Measurements from ENCODE around the gene DAGLB. TPM values are rescaled to one million over a fixed set of nuclear protein-coding genes. Genes with fewer than 3 reads are reported as not detected.
A peak's percentile ranks its signal among the peaks of the same experiment; 100 is the strongest.

DAGLB gene
- total RNA-seq, 1 experiment from 2014 or later: 24.1 TPM

- H3K4me3 ChIP-seq (ENCODE audit: low read depth, low read length, poor library complexity, severe bottlenecking): no peak overlapping the region
- H3K27ac ChIP-seq (ENCODE audit: low read depth, low read length, poor library complexity, severe bottlenecking): no peak overlapping the region
- no peaks in the 10 kb centered on the region for H3K36me3 ChIP-seq (ENCODE audit: insufficient read depth, low read length, poor library complexity, severe bottlenecking)
- no peaks in the 10 kb centered on the region for H3K9me3 ChIP-seq (ENCODE audit: low read depth, low read length, poor library complexity, severe bottlenecking)
- BruUV-seq (replicated peaks): no TSS peak
- intact Hi-C loops (cut with micrococcal nuclease; ENCODE audit: unreplicated experiment): loop anchor here (5.0 kb wide), 1 partner anchor 439 kb away; no protein-coding TSS in a partner anchor
- no peak for DNase-seq (ENCODE audit: low spot score)
- H3K27me3 ChIP-seq (replicated peaks; ENCODE audit: insufficient read depth, low read depth, low read length, poor library complexity): no peaks in the 10 kb centered on the region
- peaks cover 3% of the 10 kb centered on the region for H3K4me1 ChIP-seq (ENCODE audit: insufficient read depth, low read length, poor library complexity, severe bottlenecking)
- TF ChIP-seq CTCF (conservative IDR thresholded peaks at IDR 0.05; ENCODE audit: low read depth, low read length): no peak
- no peak for TF ChIP-seq EZH2 (IDR thresholded peaks at IDR 0.05; ENCODE audit: borderline replicate concordance, low read depth, low read length, poor library complexity, severe bottlenecking)
- CTCF ChIA-PET: no interaction called here
- POLR2A ChIA-PET (ENCODE audit: low non-redundant PET): no interaction called here
Observed at GRCh38 chr7:6436385-6436685, 11.4 kb downstream of the DAGLB start.

GRCh38 chr7:6435486-6436384, 12.0 kb downstream of the DAGLB start:
- Histone ChIP-seq H3K27ac (ENCODE audit: low read depth, low read length, poor library complexity, severe bottlenecking) (no peak overlapping the region), H3K4me1 (ENCODE audit: insufficient read depth, low read length, poor library complexity, severe bottlenecking) (peaks cover 3% of the 10 kb centered on the region), H3K36me3 (ENCODE audit: insufficient read depth, low read length, poor library complexity, severe bottlenecking) (no peaks in the 10 kb centered on the region), H3K27me3 (replicated peaks; ENCODE audit: insufficient read depth, low read depth, low read length, poor library complexity) (no peaks in the 10 kb centered on the region), H3K4me3 (ENCODE audit: low read depth, low read length, poor library complexity, severe bottlenecking) (no peak overlapping the region), H3K9me3 (ENCODE audit: low read depth, low read length, poor library complexity, severe bottlenecking) (no peaks in the 10 kb centered on the region)
- peak; percentile 91 for DNase-seq (ENCODE audit: low spot score)
- TF ChIP-seq CTCF (conservative IDR thresholded peaks at IDR 0.05; ENCODE audit: low read depth, low read length): peak; percentile 99
- no peak for TF ChIP-seq EZH2 (IDR thresholded peaks at IDR 0.05; ENCODE audit: borderline replicate concordance, low read depth, low read length, poor library complexity, severe bottlenecking)
- CTCF ChIA-PET: interaction anchor here (0.7 kb wide), 2 partner anchors 58 to 171 kb away, joined by 3 to 10 read pairs; no protein-coding TSS in a partner anchor
- POLR2A ChIA-PET (ENCODE audit: low non-redundant PET): no interaction called here
- intact Hi-C loops (cut with micrococcal nuclease; ENCODE audit: unreplicated experiment): loop anchor here (5.0 kb wide), 1 partner anchor 438 kb away; no protein-coding TSS in a partner anchor
- no TSS peak for BruUV-seq (replicated peaks)

GRCh38 chr7:6433784-6434615, 13.8 kb downstream of the DAGLB start:
- H3K36me3 ChIP-seq (ENCODE audit: insufficient read depth, low read length, poor library complexity, severe bottlenecking): peaks cover 3% of the 10 kb centered on the region
- peaks cover 3% of the 10 kb centered on the region for H3K4me1 ChIP-seq (ENCODE audit: insufficient read depth, low read length, poor library complexity, severe bottlenecking)
- no TSS peak for BruUV-seq (replicated peaks)
- CTCF ChIA-PET: no interaction called here
- no peak overlapping the region for H3K27ac ChIP-seq (ENCODE audit: low read depth, low read length, poor library complexity, severe bottlenecking)
- H3K27me3 ChIP-seq (replicated peaks; ENCODE audit: insufficient read depth, low read depth, low read length, poor library complexity): no peaks in the 10 kb centered on the region
- no peak for DNase-seq (ENCODE audit: low spot score)
- intact Hi-C loops (cut with micrococcal nuclease; ENCODE audit: unreplicated experiment): no loop called here
- POLR2A ChIA-PET (ENCODE audit: low non-redundant PET): no interaction called here
- H3K9me3 ChIP-seq (ENCODE audit: low read depth, low read length, poor library complexity, severe bottlenecking): no peaks in the 10 kb centered on the region
- TF ChIP-seq EZH2 (IDR thresholded peaks at IDR 0.05; ENCODE audit: borderline replicate concordance, low read depth, low read length, poor library complexity, severe bottlenecking) (no peak), CTCF (conservative IDR thresholded peaks at IDR 0.05; ENCODE audit: low read depth, low read length) (no peak)
- H3K4me3 ChIP-seq (ENCODE audit: low read depth, low read length, poor library complexity, severe bottlenecking): no peak overlapping the region

All from A673 (cell line).